ENCODE data around the gene CAMK1D. TPM values are rescaled to one million over a fixed set of nuclear protein-coding genes. Genes with fewer than 3 reads are reported as not detected.

The CAMK1D gene
- total RNA-seq, 1 experiment from 2014 or later = 6.3 TPM

GRCh38 chr10:12597788-12598765, 248.7 kb downstream of the CAMK1D start:
- no peak overlapping the region for H3K27ac ChIP-seq (ENCODE audit: insufficient read length, low read depth, low read length)
- H3K14ac ChIP-seq (ENCODE audit: insufficient read depth, low read length) = no peak overlapping the region
- H4K91ac ChIP-seq (ENCODE audit: insufficient read length, low read depth, low read length) = no peak overlapping the region
- H3K56ac ChIP-seq (ENCODE audit: insufficient read length, low read depth, low read length) = no peak overlapping the region
- H3K9me3 ChIP-seq (ENCODE audit: control insufficient read depth, low read depth, low read length) = no peaks in the 10 kb centered on the region
- no CpG with 5 or more reads among the region's 15 CpGs for WGBS (ENCODE audit: extremely low coverage, insufficient read length, low lambda C conversion rate)
- H3K79me2 ChIP-seq (ENCODE audit: insufficient read depth, low read length) = no peaks in the 10 kb centered on the region
- no peak overlapping the region for H3K4ac ChIP-seq (ENCODE audit: low read depth, low read length)
- no peak overlapping the region for H2BK20ac ChIP-seq (ENCODE audit: low read depth, low read length, poor library complexity, severe bottlenecking)
- Mint-ChIP-seq H3K9me3 (peaks cover 9 to 13% of the 10 kb centered on the region in 2 experiments), H3K27ac (no peak overlapping the region), H3K27me3 (ENCODE audit: low read depth) (no peaks in the 10 kb centered on the region), H3K4me1 (no peaks in the 10 kb centered on the region), H3K36me3 (ENCODE audit: insufficient read depth in 1 of 3, low read depth in 3 of 3) (peaks cover 7 to 22% (median 9%) of the 10 kb centered on the region in 3 experiments; a peak in 5 of 7 replicates), H3K4me3 (no peak overlapping the region)
- no peak overlapping the region for H3K4me2 ChIP-seq (ENCODE audit: insufficient read depth, insufficient read length, low read length)
- H4K5ac ChIP-seq (ENCODE audit: insufficient read length, low read depth, low read length) = no peak overlapping the region
- peaks cover under 1% of the 10 kb centered on the region for H3K23me2 ChIP-seq (ENCODE audit: insufficient read length, low read depth, low read length, poor library complexity, severe bottlenecking)
- H4K20me1 ChIP-seq (ENCODE audit: control insufficient read depth, insufficient read depth, insufficient read length) = no peaks in the 10 kb centered on the region
- H2BK120ac ChIP-seq (ENCODE audit: low read depth, low read length, poor library complexity, severe bottlenecking) = no peak overlapping the region
- H3K27me3 ChIP-seq (ENCODE audit: insufficient read depth, low read length) = no peaks in the 10 kb centered on the region
- H2AK5ac ChIP-seq (ENCODE audit: insufficient read length, low read length) = no peak overlapping the region
- H3T11ph ChIP-seq (ENCODE audit: low read length) = no peak overlapping the region
- TF ChIP-seq, protein P1, sequence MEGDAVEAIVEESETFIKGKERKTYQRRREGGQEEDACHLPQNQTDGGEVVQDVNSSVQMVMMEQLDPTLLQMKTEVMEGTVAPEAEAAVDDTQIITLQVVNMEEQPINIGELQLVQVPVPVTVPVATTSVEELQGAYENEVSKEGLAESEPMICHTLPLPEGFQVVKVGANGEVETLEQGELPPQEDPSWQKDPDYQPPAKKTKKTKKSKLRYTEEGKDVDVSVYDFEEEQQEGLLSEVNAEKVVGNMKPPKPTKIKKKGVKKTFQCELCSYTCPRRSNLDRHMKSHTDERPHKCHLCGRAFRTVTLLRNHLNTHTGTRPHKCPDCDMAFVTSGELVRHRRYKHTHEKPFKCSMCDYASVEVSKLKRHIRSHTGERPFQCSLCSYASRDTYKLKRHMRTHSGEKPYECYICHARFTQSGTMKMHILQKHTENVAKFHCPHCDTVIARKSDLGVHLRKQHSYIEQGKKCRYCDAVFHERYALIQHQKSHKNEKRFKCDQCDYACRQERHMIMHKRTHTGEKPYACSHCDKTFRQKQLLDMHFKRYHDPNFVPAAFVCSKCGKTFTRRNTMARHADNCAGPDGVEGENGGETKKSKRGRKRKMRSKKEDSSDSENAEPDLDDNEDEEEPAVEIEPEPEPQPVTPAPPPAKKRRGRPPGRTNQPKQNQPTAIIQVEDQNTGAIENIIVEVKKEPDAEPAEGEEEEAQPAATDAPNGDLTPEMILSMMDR (conservative IDR thresholded peaks at IDR 0.05) = no peak
- H3K23ac ChIP-seq (ENCODE audit: insufficient read length, low read depth, low read length) = no peak overlapping the region
- no peaks in the 10 kb centered on the region for H3K4me1 ChIP-seq (ENCODE audit: insufficient read depth, low read length)
- H2BK15ac ChIP-seq (ENCODE audit: low read depth, low read length) = no peak overlapping the region
- DNase-seq = no peak
- H3K18ac ChIP-seq (ENCODE audit: insufficient read length, low read depth, low read length) = no peak overlapping the region
- H3K79me1 ChIP-seq (ENCODE audit: insufficient read depth, low read depth, low read length, poor library complexity, severe bottlenecking) = no peaks in the 10 kb centered on the region
- H3K9ac ChIP-seq (ENCODE audit: extremely low read depth, insufficient read length, low read length) = no peak overlapping the region
- H2AFZ ChIP-seq (ENCODE audit: low read length) = no peak overlapping the region
- H4K8ac ChIP-seq (replicated peaks; ENCODE audit: insufficient read length, low read depth, low read length) = no peak overlapping the region
- H2BK5ac ChIP-seq (ENCODE audit: insufficient read length, low read length) = no peak overlapping the region
- H2BK12ac ChIP-seq (ENCODE audit: insufficient read length, low read depth, low read length) = no peak overlapping the region

Data from H9 (cell line).